Stimulated activated CD8-positive, alpha-beta memory T cell treated with anti-CD3 and anti-CD28 coated beads, Interleukin-7, amount 100 ng/mL, for 4 hours (primary cell): ENCODE results near the gene KCNE2.
"Not testable (repeated sequence)": the region's sequence is repeated elsewhere in the genome, so short reads cannot be mapped to it uniquely, and the experiment has no call there.

Experiments used
- DNase-seq, 2 donors: peaks; one replicate each; pipeline ENCODE4 v3.0.0-alpha.2; 2020; ENCODE audit warnings: low read depth in 2 of 2

Gene KCNE2

GRCh38 chr21:34353182-34353581 is 10.6 kb upstream of the KCNE2 start:
- DNase-seq: no peak

GRCh38 chr21:34354836-34355235 is 9.0 kb upstream of the KCNE2 start:
- DNase-seq: no peak

GRCh38 chr21:34355570-34355969 is 8.2 kb upstream of the KCNE2 start:
- no peak for DNase-seq

- DNase-seq: no peak
Observed at GRCh38 chr21:34357889-34358288, 5.9 kb upstream of the KCNE2 start.

- DNase-seq: no peak
Observed at GRCh38 chr21:34358866-34359265, 4.9 kb upstream of the KCNE2 start.

GRCh38 chr21:34360488-34361241 is 3.1 kb upstream of the KCNE2 start:
- DNase-seq: no peak

- no peak for DNase-seq
Observed at GRCh38 chr21:34362136-34362444, 1.7 kb upstream of the KCNE2 start.

GRCh38 chr21:34362670-34363069 is 1.1 kb upstream of the KCNE2 start:
- no peak for DNase-seq

GRCh38 chr21:34364921-34365320 is 1.1 kb downstream of the KCNE2 start:
- no peak for DNase-seq

GRCh38 chr21:34365809-34366208 is 2.0 kb downstream of the KCNE2 start:
- no peak for DNase-seq

GRCh38 chr21:34367320-34367935 is 3.6 kb downstream of the KCNE2 start:
- no peak for DNase-seq

- no peak for DNase-seq
Observed at GRCh38 chr21:34369741-34370140, 5.9 kb downstream of the KCNE2 start.

GRCh38 chr21:34372321-34372720 is 8.5 kb downstream of the KCNE2 start:
- DNase-seq: no peak

- DNase-seq: not testable (repeated sequence)
Observed at GRCh38 chr21:34374462-34374861, 10.7 kb downstream of the KCNE2 start.

- DNase-seq: not testable (repeated sequence)
Observed at GRCh38 chr21:34374940-34375618, 11.3 kb downstream of the KCNE2 start, which contains the start of gene SMIM11. SMIM11 (plus strand) TSS chr21:34375507; CDS start chr21:34379505, 3,998 bp downstream.

GRCh38 chr21:34375619-34375972 is 11.8 kb downstream of the KCNE2 start:
- not testable (repeated sequence) for DNase-seq

GRCh38 chr21:34383138-34383537 is 19.3 kb downstream of the KCNE2 start:
- DNase-seq: not testable (repeated sequence)

GRCh38 chr21:34383724-34384415 is 20.1 kb downstream of the KCNE2 start:
- DNase-seq: not testable (repeated sequence)

- DNase-seq: not testable (repeated sequence)
Observed at GRCh38 chr21:34400522-34400921, 36.7 kb downstream of the KCNE2 start.

GRCh38 chr21:34404742-34405141 is 40.9 kb downstream of the KCNE2 start:
- not testable (repeated sequence) for DNase-seq

- not testable (repeated sequence) for DNase-seq
Observed at GRCh38 chr21:34405686-34406085, 41.9 kb downstream of the KCNE2 start.

GRCh38 chr21:34406102-34406501 is 42.3 kb downstream of the KCNE2 start:
- DNase-seq: not testable (repeated sequence)
